ENCODE measurements around the gene PHF2. TPM values are rescaled to one million over a fixed set of nuclear protein-coding genes. Genes with fewer than 3 reads are reported as not detected.

PHF2 gene
- total RNA-seq, 4 donors from 2014 or later, result 21.1 to 38.2 (median 21.3) TPM

DNA sequence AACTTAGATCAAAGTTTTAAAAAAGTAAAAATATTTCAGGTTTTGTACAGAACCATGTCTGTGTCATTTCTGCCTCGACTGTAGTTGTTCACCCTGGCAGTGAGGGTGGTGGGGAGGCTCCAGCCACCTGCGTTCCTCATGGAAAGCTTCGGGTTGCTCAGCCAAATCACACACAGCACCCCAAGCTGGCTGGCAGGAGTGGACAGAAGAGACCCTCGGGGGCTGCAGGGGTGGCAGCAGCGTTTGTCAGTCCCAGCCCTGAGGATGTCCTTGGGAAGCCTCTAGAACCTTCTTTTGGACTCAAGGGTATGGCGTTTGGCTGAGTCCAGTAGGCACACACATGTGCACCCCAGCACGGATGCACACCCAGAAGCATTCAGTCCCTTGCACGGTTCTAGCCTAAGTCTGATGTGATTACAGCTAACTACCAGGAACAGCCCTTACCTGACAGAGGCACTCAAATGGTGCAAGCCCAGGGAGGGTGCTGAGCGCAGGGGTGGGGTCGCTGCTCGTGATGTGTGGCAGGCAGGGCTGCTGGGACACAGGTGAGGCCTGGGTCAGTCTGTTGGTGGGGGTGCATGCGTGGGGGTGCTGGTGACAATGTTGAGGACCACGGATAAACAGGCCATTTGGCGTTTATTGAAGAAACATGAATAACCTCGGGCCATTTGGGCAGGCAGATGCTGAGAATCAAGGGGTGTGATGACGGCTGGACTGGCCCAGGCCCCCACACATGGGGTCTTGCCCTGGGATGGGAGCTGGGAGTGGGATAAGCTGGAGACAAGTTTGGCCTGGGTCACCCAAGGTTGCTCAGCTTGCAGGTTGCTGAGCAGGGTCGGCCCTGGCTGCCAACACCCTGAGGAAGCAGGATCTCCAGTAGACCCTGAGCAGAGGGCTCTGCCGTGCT lies 103.4 kb downstream of the PHF2 start:
- Histone ChIP-seq H3K27ac (no peak overlapping the region), H3K9me3 (no peaks in the 10 kb centered on the region), H3K36me3 (peaks cover 0 to 13% (median 3%) of the 10 kb centered on the region in 4 donors), H3K4me1 (peaks cover 0 to 3% (median under 1%) of the 10 kb centered on the region in 4 donors), H3K4me3 (no peak overlapping the region), H3K27me3 (no peaks in the 10 kb centered on the region)
- intact Hi-C loops (cut with DNase I; ENCODE audit: low total_unique reads) (no loop called here), in situ Hi-C loops (cut with MboI; ENCODE audit: low pct_ligation_motif_present in 1 of 4, low pct_unique_long_range_greater_than_20kb in 1 of 4, low sequenced_read_pairs in 3 of 4) (loop anchor here in 3 of 4 donors (10.0 to 25.0 kb wide), 3 partner anchors 283 to 533 kb away; partner anchors contain the start of gene BARX1 (in 1 of the 3))
- TF ChIP-seq POLR2A (IDR thresholded peaks at IDR 0.05), result no peak
- no peak for DNase-seq
- 85% methylated on average over 18 of the region's 18 CpGs; no CpG with 5 or more reads in 1 of the 2 donors for WGBS, 2 donors (ENCODE audit: low coverage in 1 of 2)

- 74% methylated on average over 16 of the region's 16 CpGs; no CpG with 5 or more reads in 1 of the 2 donors for WGBS, 2 donors (ENCODE audit: low coverage in 1 of 2)
- Histone ChIP-seq H3K27me3 (no peaks in the 10 kb centered on the region), H3K9me3 (no peaks in the 10 kb centered on the region), H3K27ac (no peak overlapping the region), H3K36me3 (peaks cover 0 to 13% (median 3%) of the 10 kb centered on the region in 4 donors), H3K4me3 (no peak overlapping the region), H3K4me1 (peaks cover 0 to 3% (median under 1%) of the 10 kb centered on the region in 4 donors)
- TF ChIP-seq EP300 (IDR thresholded peaks at IDR 0.05; ENCODE audit: low read depth), result no peak
- no peak for TF ChIP-seq POLR2A (IDR thresholded peaks at IDR 0.05)
- TF ChIP-seq CTCF (IDR thresholded peaks at IDR 0.05), result no peak
- no peak for TF ChIP-seq POLR2AphosphoS5 (IDR thresholded peaks at IDR 0.05)
- intact Hi-C loops (cut with DNase I; ENCODE audit: low total_unique reads) (no loop called here), in situ Hi-C loops (cut with MboI; ENCODE audit: low pct_ligation_motif_present in 1 of 4, low pct_unique_long_range_greater_than_20kb in 1 of 4, low sequenced_read_pairs in 3 of 4) (loop anchor here in 3 of 4 donors (10.0 to 25.0 kb wide), 3 partner anchors 282 to 532 kb away; partner anchors contain the start of gene BARX1 (in 1 of the 3))
- DNase-seq, result peak; percentile 5
Observed at GRCh38 chr9:93680443-93681268, 104.3 kb downstream of the PHF2 start.

DNA sequence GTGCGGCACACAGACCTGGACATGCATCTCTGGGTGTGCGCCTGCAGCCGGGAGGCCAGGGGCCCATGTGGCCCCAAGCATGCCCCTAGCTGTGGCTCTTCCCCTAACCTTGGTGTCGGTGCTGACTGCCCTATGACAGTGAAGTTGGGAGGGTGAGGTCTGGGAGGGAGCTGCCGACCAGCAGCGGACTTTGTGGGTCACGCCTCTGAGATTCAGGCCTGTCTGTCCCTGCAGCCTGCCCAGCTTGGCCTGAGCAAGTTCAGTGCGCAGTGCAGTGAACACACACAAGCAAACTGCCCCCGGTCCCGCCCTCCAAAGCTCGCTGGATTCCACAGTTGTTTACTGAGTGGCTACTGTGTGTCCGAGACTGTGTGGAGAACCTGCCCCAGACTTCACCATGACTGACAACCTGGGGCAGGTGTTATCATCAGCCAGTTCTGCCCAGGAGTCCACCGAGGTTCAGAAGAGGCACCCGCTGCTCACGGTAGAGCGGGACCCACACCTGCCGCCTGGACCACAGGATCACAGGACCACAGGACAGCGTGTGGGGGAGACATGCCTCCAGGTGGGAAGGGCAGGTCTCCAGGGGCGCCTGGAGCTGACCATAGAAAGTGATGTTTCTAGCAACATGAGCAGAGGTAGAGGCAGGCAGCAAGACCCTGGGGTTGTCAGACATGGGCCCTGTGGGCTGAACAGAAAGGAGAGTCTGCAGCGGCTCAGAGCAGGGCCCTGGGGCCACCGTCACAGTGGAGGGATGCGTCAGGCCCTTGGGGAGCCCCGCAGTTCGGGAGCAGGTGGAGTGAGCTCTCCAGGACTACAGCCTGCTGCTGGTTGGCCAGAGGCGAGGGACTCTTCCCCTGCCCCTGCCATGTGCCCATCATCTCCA lies 105.1 kb downstream of the PHF2 start:
- in situ Hi-C loops (cut with MboI; ENCODE audit: low pct_ligation_motif_present in 1 of 4, low pct_unique_long_range_greater_than_20kb in 1 of 4, low sequenced_read_pairs in 3 of 4) (loop anchor here in 3 of 4 donors (10.0 to 25.0 kb wide), 3 partner anchors 281 to 531 kb away; partner anchors contain the start of gene BARX1 (in 1 of the 3)), intact Hi-C loops (cut with DNase I; ENCODE audit: low total_unique reads) (loop anchor here (2.0 kb wide), 1 partner anchor 281 kb away; no protein-coding TSS in a partner anchor)
- DNase-seq, result peak; percentile 7
- Histone ChIP-seq H3K4me1 (peaks cover 0 to 3% (median under 1%) of the 10 kb centered on the region in 4 donors), H3K27ac (no peak overlapping the region), H3K27me3 (no peaks in the 10 kb centered on the region), H3K36me3 (peaks cover 0 to 13% (median 3%) of the 10 kb centered on the region in 4 donors), H3K9me3 (no peaks in the 10 kb centered on the region), H3K4me3 (no peak overlapping the region)
- WGBS, 2 donors (ENCODE audit: low coverage in 1 of 2), result 50% methylated on average over 21 of the region's 25 CpGs; no CpG with 5 or more reads in 1 of the 2 donors
- TF ChIP-seq POLR2A (IDR thresholded peaks at IDR 0.05), result no peak
- TF ChIP-seq POLR2AphosphoS5 (IDR thresholded peaks at IDR 0.05), result no peak
- no peak for TF ChIP-seq EP300 (IDR thresholded peaks at IDR 0.05; ENCODE audit: low read depth)
- no peak for TF ChIP-seq CTCF (IDR thresholded peaks at IDR 0.05)
